HepG2 (cell line): Measurements from ENCODE around the gene MDFIC. TPM values are rescaled to one million over a fixed set of nuclear protein-coding genes. Genes with fewer than 3 reads are reported as not detected.

Source experiments
- ATAC-seq: fragments of 200-7000 bp; cut with Tn5 transposase; 3 replicates; pipeline ENCODE4 v1.9.1; 2020; ENCODE audit warnings: mild to moderate bottlenecking, moderate library complexity
- BruUV-seq: library from RNA; stranded (reverse); fragments of 400-500 nt; replicated peaks from 2 replicates; lab custom pipeline; 2021; lab: Mats Ljungman, UMichigan
- CTCF ChIA-PET: fragments of 300-600 bp; formaldehyde crosslinking; extraction: SDS; loops from one replicate; lab custom pipeline; 2021; ENCODE audit warnings: low total read pairs, inconsistent platforms, low intra/inter-chr PET ratio; lab: Yijun Ruan, JAX
- POLR2A ChIA-PET: fragments of 350-600 bp; sonication (Branson Sonifier 250); formaldehyde crosslinking; loops from one replicate; lab custom pipeline; 2020; ENCODE audit warnings: antibody characterized with exemption, inconsistent platforms; lab: Yijun Ruan, JAX
- DNase-seq: peaks from one replicate; pipeline ENCODE4 v3.0.0-alpha.2; 2015; ENCODE audit warnings: low spot score
- FAIRE-seq: peaks from 3 replicates; lab custom pipeline; 2011; peaks lifted over from hg19 to GRCh38; lab: Jason Lieb, UNC
- H2AFZ ChIP-seq: one replicate; pipeline ENCODE4 v1.6.1; 2011; ENCODE audit warnings: low read length, inconsistent platforms
- H3K27ac ChIP-seq: fragments of 300-600 bp; 3 replicates; pipeline ENCODE4 v1.8.0; 2011; ENCODE audit warnings: mixed run types, mild to moderate bottlenecking, mixed read lengths, low read length, inconsistent platforms; ENCODE audit not compliant: insufficient read depth; ENCODE audit errors: extremely low read length
- H3K27me3 ChIP-seq, 2 experiments: fragments of 200-600 bp in 1 of 2; 2 replicates in 1 of 2; 3 replicates in 1 of 2; pipeline versions ENCODE4 v1.6.0 to v1.8.0; 2011; ENCODE audit warnings: low read length in 2 of 2, mild to moderate bottlenecking in 2 of 2, moderate library complexity in 2 of 2, inconsistent platforms in 1 of 2; ENCODE audit not compliant: insufficient read depth in 2 of 2, control insufficient read depth in 1 of 2
- H3K36me3 ChIP-seq, 2 experiments: fragments of 200-600 bp in 1 of 2; replicated peaks in 1 of 2; 2 replicates in 1 of 2; 3 replicates in 1 of 2; pipeline versions ENCODE4 v1.5.1 to v1.8.0; 2011; ENCODE audit warnings: low read length in 2 of 2, inconsistent platforms in 1 of 2; ENCODE audit not compliant: insufficient read depth in 2 of 2, control insufficient read depth in 1 of 2
- H3K4me1 ChIP-seq: 2 replicates; pipeline ENCODE4 v1.5.1; 2012; ENCODE audit warnings: low read length, inconsistent platforms; ENCODE audit not compliant: insufficient read depth
- H3K4me2 ChIP-seq: 2 replicates; pipeline ENCODE4 v1.6.0; 2011; ENCODE audit warnings: low read depth, low read length, inconsistent platforms
- H3K4me3 ChIP-seq, 3 experiments: fragments of 200-600 bp in 1 of 3; sonication (generic), shearing (Covaris generic) in 1 of 3; replicated peaks in 1 of 3; 2 replicates each; pipeline ENCODE4 v1.5.1; 2011 to 2016; ENCODE audit warnings: low read length in 3 of 3, inconsistent platforms in 2 of 3, low read depth in 2 of 3, mild to moderate bottlenecking in 2 of 3, control low read depth in 1 of 3, mixed read lengths in 1 of 3; ENCODE audit not compliant: insufficient read depth in 1 of 3
- H3K79me2 ChIP-seq: one replicate; pipeline ENCODE4 v1.6.1; 2011; ENCODE audit warnings: low read length, inconsistent platforms; ENCODE audit not compliant: insufficient read depth
- H3K9ac ChIP-seq: 2 replicates; pipeline ENCODE4 v1.6.0; 2011; ENCODE audit warnings: mild to moderate bottlenecking, low read depth, low read length, inconsistent platforms; ENCODE audit not compliant: insufficient read depth
- H3K9me3 ChIP-seq: 2 replicates; pipeline ENCODE4 v1.5.1; 2012; ENCODE audit warnings: mild to moderate bottlenecking, low read length
- H4K20me1 ChIP-seq: 2 replicates; pipeline ENCODE4 v1.6.0; 2011; ENCODE audit warnings: inconsistent platforms, mild to moderate bottlenecking, low read length, moderate library complexity; ENCODE audit not compliant: insufficient read depth
- KAT7 ChIP-seq: IDR thresholded peaks from 2 replicates; pipeline ENCODE4 v1.6.1; 2018; ENCODE audit warnings: borderline replicate concordance, missing compliant biosample characterization
- MYC ChIP-seq: sonication (generic); formaldehyde crosslinking; IDR thresholded peaks from 2 replicates; pipeline ENCODE4 v1.9.0; 2021; ENCODE audit warnings: missing genetic modification reagents, borderline replicate concordance
- SIN3A ChIP-seq: IDR thresholded peaks from 2 replicates; pipeline ENCODE4 v1.6.1; 2011; ENCODE audit warnings: low read depth, mild to moderate bottlenecking, control low read depth, low read length, borderline replicate concordance
- SKI ChIP-seq: fragments of 450-650 bp; IDR thresholded peaks from one replicate; pipeline ENCODE4 v1.6.1; 2018; ENCODE audit warnings: mild to moderate bottlenecking; ENCODE audit not compliant: partially characterized antibody
- ZBTB42 ChIP-seq: sonication (generic); formaldehyde crosslinking; IDR thresholded peaks from 2 replicates; pipeline ENCODE4 v1.5.0; 2020; ENCODE audit warnings: mild to moderate bottlenecking, missing genetic modification reagents
- ZC3H13 ChIP-seq: sonication (generic); formaldehyde crosslinking; IDR thresholded peaks from 2 replicates; pipeline ENCODE4 v1.8.1; 2023; ENCODE audit warnings: mild to moderate bottlenecking, missing genetic modification reagents, moderate library complexity
- ZNF816 ChIP-seq: sonication (generic); formaldehyde crosslinking; IDR thresholded peaks from 2 replicates; pipeline ENCODE4 v1.8.0; 2022; ENCODE audit warnings: missing genetic modification reagents, mild to moderate bottlenecking, borderline replicate concordance
- ZSCAN20 ChIP-seq: sonication (generic); formaldehyde crosslinking; IDR thresholded peaks from 2 replicates; pipeline ENCODE4 v1.4.0; 2020; ENCODE audit warnings: missing genetic modification reagents, mild to moderate bottlenecking, borderline replicate concordance
- in situ Hi-C: cut with HindIII; loops from 2 replicates; pipeline ENCODE4 v1.10.0; 2017; ENCODE audit warnings: low pct_unique_long_range_greater_than_20kb; ENCODE audit not compliant: extremely low pct_ligation_motif_present
- intact Hi-C: fragments of 100-400 bp; cut with micrococcal nuclease; formaldehyde crosslinking; loops from one replicate; pipeline ENCODE4 v1.10.0; 2022; ENCODE audit not compliant: unreplicated experiment
- polyA plus RNA-seq, 8 experiments: library from polyadenylated mRNA; depleted of rRNA in 3 of 8; stranded (reverse) in 7 of 8; unstranded in 1 of 8; fragments of >200 nt; fragmentation: Illumina TruSeq in 4 of 8; extraction: Trizol in 4 of 8; gene quantifications; 2 replicates each; pipeline versions ENCODE4 v1.2.1 to v1.2.3, GENCODE V29; 2011 to 2016; ENCODE audit warnings: low read depth in 4 of 8, missing spikeins in 1 of 8, mixed read lengths in 1 of 8; ENCODE audit not compliant: insufficient read depth in 1 of 8
- total RNA-seq, 5 experiments: library from RNA; depleted of rRNA; stranded (reverse); fragments of >200 nt; fragmentation: Illumina TruSeq; extraction: Trizol; gene quantifications; 2 replicates each; pipeline ENCODE4 v1.2.3, GENCODE V29; 2016; ENCODE audit warnings: low read depth in 1 of 5
- TF ChIP-seq, protein P1 (sequence below): sonication (generic); formaldehyde crosslinking; IDR thresholded peaks from 2 replicates; pipeline ENCODE4 v1.4.0; 2020; ENCODE audit warnings: missing genetic modification reagents
- TF ChIP-seq, protein P2 (sequence below): IDR thresholded peaks from 2 replicates; pipeline ENCODE4 v1.6.1; 2016; ENCODE audit warnings: mild to moderate bottlenecking, missing biosample characterization, missing genetic modification reagents
- TF ChIP-seq, protein P3 (sequence below): IDR thresholded peaks from 2 replicates; pipeline ENCODE4 v1.6.1; 2016

MDFIC gene
- total and polyA plus RNA-seq, 2 of the 13 experiments (the other 11 are each of a cell fraction or from before 2014, with no cell fraction given): 0.13 TPM; not detected in 1

DNA sequence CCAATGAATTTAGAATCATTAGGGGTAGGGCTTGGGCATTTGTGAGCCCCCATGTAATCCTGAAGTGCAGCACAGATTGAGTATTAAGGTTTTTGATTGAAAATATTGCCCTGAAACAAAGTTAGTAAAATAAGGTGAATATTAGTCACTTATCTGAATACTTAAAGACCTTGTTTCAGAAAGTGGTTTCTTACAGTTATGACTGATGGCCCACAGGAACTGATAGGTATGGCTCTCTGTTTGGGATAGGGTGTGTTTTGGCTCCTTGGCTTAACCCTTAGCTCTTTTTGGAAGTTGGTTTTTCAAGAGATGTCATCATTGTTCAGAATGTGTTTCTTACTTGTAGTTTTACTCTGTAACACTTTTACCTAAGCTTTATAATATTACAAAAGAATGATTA lies 34.8 kb downstream of the MDFIC start:
- POLR2A ChIA-PET: no interaction called here
- intact Hi-C loops: no loop called here
- Histone ChIP-seq H3K79me2 (no peaks in the 10 kb centered on the region), H4K20me1 (no peaks in the 10 kb centered on the region), H3K36me3 (no peaks in the 10 kb centered on the region), H3K4me2 (no peak overlapping the region)
- no peak for ATAC-seq
- TF ChIP-seq SIN3A (no peak), MYC (no peak), ZBTB42 (no peak), ZC3H13 (CRISPR knock-in tag) (no peak), KAT7 (CRISPR knock-in tag) (no peak), ZNF816 (CRISPR knock-in tag) (no peak), ZSCAN20 (no peak), SKI (no peak)
- TF ChIP-seq, protein P1, sequence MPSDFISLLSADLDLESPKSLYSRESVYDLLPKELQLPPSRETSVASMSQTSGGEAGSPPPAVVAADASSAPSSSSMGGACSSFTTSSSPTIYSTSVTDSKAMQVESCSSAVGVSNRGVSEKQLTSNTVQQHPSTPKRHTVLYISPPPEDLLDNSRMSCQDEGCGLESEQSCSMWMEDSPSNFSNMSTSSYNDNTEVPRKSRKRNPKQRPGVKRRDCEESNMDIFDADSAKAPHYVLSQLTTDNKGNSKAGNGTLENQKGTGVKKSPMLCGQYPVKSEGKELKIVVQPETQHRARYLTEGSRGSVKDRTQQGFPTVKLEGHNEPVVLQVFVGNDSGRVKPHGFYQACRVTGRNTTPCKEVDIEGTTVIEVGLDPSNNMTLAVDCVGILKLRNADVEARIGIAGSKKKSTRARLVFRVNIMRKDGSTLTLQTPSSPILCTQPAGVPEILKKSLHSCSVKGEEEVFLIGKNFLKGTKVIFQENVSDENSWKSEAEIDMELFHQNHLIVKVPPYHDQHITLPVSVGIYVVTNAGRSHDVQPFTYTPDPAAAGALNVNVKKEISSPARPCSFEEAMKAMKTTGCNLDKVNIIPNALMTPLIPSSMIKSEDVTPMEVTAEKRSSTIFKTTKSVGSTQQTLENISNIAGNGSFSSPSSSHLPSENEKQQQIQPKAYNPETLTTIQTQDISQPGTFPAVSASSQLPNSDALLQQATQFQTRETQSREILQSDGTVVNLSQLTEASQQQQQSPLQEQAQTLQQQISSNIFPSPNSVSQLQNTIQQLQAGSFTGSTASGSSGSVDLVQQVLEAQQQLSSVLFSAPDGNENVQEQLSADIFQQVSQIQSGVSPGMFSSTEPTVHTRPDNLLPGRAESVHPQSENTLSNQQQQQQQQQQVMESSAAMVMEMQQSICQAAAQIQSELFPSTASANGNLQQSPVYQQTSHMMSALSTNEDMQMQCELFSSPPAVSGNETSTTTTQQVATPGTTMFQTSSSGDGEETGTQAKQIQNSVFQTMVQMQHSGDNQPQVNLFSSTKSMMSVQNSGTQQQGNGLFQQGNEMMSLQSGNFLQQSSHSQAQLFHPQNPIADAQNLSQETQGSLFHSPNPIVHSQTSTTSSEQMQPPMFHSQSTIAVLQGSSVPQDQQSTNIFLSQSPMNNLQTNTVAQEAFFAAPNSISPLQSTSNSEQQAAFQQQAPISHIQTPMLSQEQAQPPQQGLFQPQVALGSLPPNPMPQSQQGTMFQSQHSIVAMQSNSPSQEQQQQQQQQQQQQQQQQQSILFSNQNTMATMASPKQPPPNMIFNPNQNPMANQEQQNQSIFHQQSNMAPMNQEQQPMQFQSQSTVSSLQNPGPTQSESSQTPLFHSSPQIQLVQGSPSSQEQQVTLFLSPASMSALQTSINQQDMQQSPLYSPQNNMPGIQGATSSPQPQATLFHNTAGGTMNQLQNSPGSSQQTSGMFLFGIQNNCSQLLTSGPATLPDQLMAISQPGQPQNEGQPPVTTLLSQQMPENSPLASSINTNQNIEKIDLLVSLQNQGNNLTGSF (CRISPR knock-in tag): no peak
- TF ChIP-seq, protein P2, sequence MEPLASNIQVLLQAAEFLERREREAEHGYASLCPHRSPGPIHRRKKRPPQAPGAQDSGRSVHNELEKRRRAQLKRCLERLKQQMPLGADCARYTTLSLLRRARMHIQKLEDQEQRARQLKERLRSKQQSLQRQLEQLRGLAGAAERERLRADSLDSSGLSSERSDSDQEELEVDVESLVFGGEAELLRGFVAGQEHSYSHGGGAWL (CRISPR knock-in tag): no peak
- TF ChIP-seq, protein P3, sequence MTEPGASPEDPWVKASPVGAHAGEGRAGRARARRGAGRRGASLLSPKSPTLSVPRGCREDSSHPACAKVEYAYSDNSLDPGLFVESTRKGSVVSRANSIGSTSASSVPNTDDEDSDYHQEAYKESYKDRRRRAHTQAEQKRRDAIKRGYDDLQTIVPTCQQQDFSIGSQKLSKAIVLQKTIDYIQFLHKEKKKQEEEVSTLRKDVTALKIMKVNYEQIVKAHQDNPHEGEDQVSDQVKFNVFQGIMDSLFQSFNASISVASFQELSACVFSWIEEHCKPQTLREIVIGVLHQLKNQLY (CRISPR knock-in tag): no peak
- TF ChIP-seq, all 625 proteins: peak for 0
- in situ Hi-C loops: no loop called here
- no peak overlapping the region for H3K4me3 ChIP-seq
- no peak for FAIRE-seq
- H3K27me3 ChIP-seq: no peaks in the 10 kb centered on the region
- H3K9ac ChIP-seq: no peak overlapping the region
- no peak overlapping the region for H3K27ac ChIP-seq
- CTCF ChIA-PET: no interaction called here
- H3K4me1 ChIP-seq: no peaks in the 10 kb centered on the region
- no peak for DNase-seq
- BruUV-seq: no TSS peak
- no peak overlapping the region for H2AFZ ChIP-seq
- no peaks in the 10 kb centered on the region for H3K9me3 ChIP-seq
